HepG2 (cell line): ENCODE measurements around the gene B3GNT9. TPM values are rescaled to one million over a fixed set of nuclear protein-coding genes. Genes with fewer than 3 reads are reported as not detected.

Source experiments
- ATAC-seq: fragments of 200-7000 bp; cut with Tn5 transposase; 3 replicates; pipeline ENCODE4 v1.9.1; 2020; ENCODE audit warnings: mild to moderate bottlenecking, moderate library complexity
- Bru-seq: library from RNA; stranded (reverse); fragments of 400-500 nt; gene quantifications from one replicate; lab custom pipeline; 2021; lab: Mats Ljungman, UMichigan
- BruChase-seq, 2 experiments: library from RNA; stranded (reverse); fragments of 400-500 nt; gene quantifications; one replicate each; lab custom pipeline; 2021; lab: Mats Ljungman, UMichigan
- BruUV-seq: library from RNA; stranded (reverse); fragments of 400-500 nt; replicated peaks from 2 replicates; lab custom pipeline; 2021; lab: Mats Ljungman, UMichigan
- CTCF ChIA-PET: fragments of 300-600 bp; formaldehyde crosslinking; extraction: SDS; loops from one replicate; lab custom pipeline; 2021; ENCODE audit warnings: low total read pairs, inconsistent platforms, low intra/inter-chr PET ratio; lab: Yijun Ruan, JAX
- POLR2A ChIA-PET: fragments of 350-600 bp; sonication (Branson Sonifier 250); formaldehyde crosslinking; loops from one replicate; lab custom pipeline; 2020; ENCODE audit warnings: antibody characterized with exemption, inconsistent platforms; lab: Yijun Ruan, JAX
- DNase-seq: peaks from one replicate; pipeline ENCODE4 v3.0.0-alpha.2; 2015; ENCODE audit warnings: low spot score
- FAIRE-seq: peaks from 3 replicates; lab custom pipeline; 2011; peaks lifted over from hg19 to GRCh38; lab: Jason Lieb, UNC
- H2AFZ ChIP-seq: one replicate; pipeline ENCODE4 v1.6.1; 2011; ENCODE audit warnings: low read length, inconsistent platforms
- H3K27ac ChIP-seq: fragments of 300-600 bp; 3 replicates; pipeline ENCODE4 v1.8.0; 2011; ENCODE audit warnings: mixed run types, mild to moderate bottlenecking, mixed read lengths, low read length, inconsistent platforms; ENCODE audit not compliant: insufficient read depth; ENCODE audit errors: extremely low read length
- H3K27me3 ChIP-seq, 2 experiments: fragments of 200-600 bp in 1 of 2; 2 replicates in 1 of 2; 3 replicates in 1 of 2; pipeline versions ENCODE4 v1.6.0 to v1.8.0; 2011; ENCODE audit warnings: low read length in 2 of 2, mild to moderate bottlenecking in 2 of 2, moderate library complexity in 2 of 2, inconsistent platforms in 1 of 2; ENCODE audit not compliant: insufficient read depth in 2 of 2, control insufficient read depth in 1 of 2
- H3K36me3 ChIP-seq, 2 experiments: fragments of 200-600 bp in 1 of 2; replicated peaks in 1 of 2; 2 replicates in 1 of 2; 3 replicates in 1 of 2; pipeline versions ENCODE4 v1.5.1 to v1.8.0; 2011; ENCODE audit warnings: low read length in 2 of 2, inconsistent platforms in 1 of 2; ENCODE audit not compliant: insufficient read depth in 2 of 2, control insufficient read depth in 1 of 2
- H3K4me1 ChIP-seq: 2 replicates; pipeline ENCODE4 v1.5.1; 2012; ENCODE audit warnings: low read length, inconsistent platforms; ENCODE audit not compliant: insufficient read depth
- H3K4me2 ChIP-seq: 2 replicates; pipeline ENCODE4 v1.6.0; 2011; ENCODE audit warnings: low read depth, low read length, inconsistent platforms
- H3K4me3 ChIP-seq, 3 experiments: fragments of 200-600 bp in 1 of 3; sonication (generic), shearing (Covaris generic) in 1 of 3; replicated peaks in 1 of 3; 2 replicates each; pipeline ENCODE4 v1.5.1; 2011 to 2016; ENCODE audit warnings: low read length in 3 of 3, inconsistent platforms in 2 of 3, low read depth in 2 of 3, mild to moderate bottlenecking in 2 of 3, control low read depth in 1 of 3, mixed read lengths in 1 of 3; ENCODE audit not compliant: insufficient read depth in 1 of 3
- H3K79me2 ChIP-seq: one replicate; pipeline ENCODE4 v1.6.1; 2011; ENCODE audit warnings: low read length, inconsistent platforms; ENCODE audit not compliant: insufficient read depth
- H3K9ac ChIP-seq: 2 replicates; pipeline ENCODE4 v1.6.0; 2011; ENCODE audit warnings: mild to moderate bottlenecking, low read depth, low read length, inconsistent platforms; ENCODE audit not compliant: insufficient read depth
- H3K9me3 ChIP-seq: 2 replicates; pipeline ENCODE4 v1.5.1; 2012; ENCODE audit warnings: mild to moderate bottlenecking, low read length
- H4K20me1 ChIP-seq: 2 replicates; pipeline ENCODE4 v1.6.0; 2011; ENCODE audit warnings: inconsistent platforms, mild to moderate bottlenecking, low read length, moderate library complexity; ENCODE audit not compliant: insufficient read depth
- BATF2 ChIP-seq: sonication (generic); formaldehyde crosslinking; IDR thresholded peaks from 2 replicates; pipeline ENCODE4 v1.8.0; 2022; ENCODE audit warnings: mild to moderate bottlenecking, missing genetic modification reagents, moderate library complexity
- HMG20B ChIP-seq: conservative IDR thresholded peaks from 2 replicates; pipeline ENCODE4 v1.6.1; 2016; ENCODE audit warnings: missing genetic modification reagents, missing compliant biosample characterization
- MXD4 ChIP-seq: IDR thresholded peaks from 2 replicates; pipeline ENCODE4 v1.6.1; 2016; ENCODE audit warnings: mild to moderate bottlenecking, missing biosample characterization, missing genetic modification reagents
- MXI1 ChIP-seq: IDR thresholded peaks from 3 replicates; pipeline ENCODE4 v1.6.1; 2012; ENCODE audit warnings: low read depth, low read length, inconsistent platforms, borderline replicate concordance
- SAP130 ChIP-seq: IDR thresholded peaks from 2 replicates; pipeline ENCODE4 v1.6.1; 2016; ENCODE audit warnings: low read depth
- SP1 ChIP-seq, 2 experiments: fragments of 450-650 bp in 1 of 2; sonication (generic) in 1 of 2; formaldehyde crosslinking in 1 of 2; IDR thresholded peaks; 2 replicates each; pipeline versions ENCODE4 v1.4.0 to v1.6.1; 2016 to 2020; ENCODE audit warnings: missing genetic modification reagents in 1 of 2
- TAF1 ChIP-seq: sonication (generic); formaldehyde crosslinking; IDR thresholded peaks from 2 replicates; pipeline ENCODE4 v1.4.0; 2020; ENCODE audit warnings: missing genetic modification reagents
- TARDBP ChIP-seq: sonication (generic); formaldehyde crosslinking; IDR thresholded peaks from 2 replicates; pipeline ENCODE4 v1.8.0; 2022; ENCODE audit warnings: mild to moderate bottlenecking, missing genetic modification reagents
- TBX2 ChIP-seq: sonication (generic); formaldehyde crosslinking; IDR thresholded peaks from 2 replicates; pipeline ENCODE4 v1.5.0; 2020; ENCODE audit warnings: missing genetic modification reagents, mild to moderate bottlenecking, borderline replicate concordance
- THYN1 ChIP-seq: sonication (generic); formaldehyde crosslinking; IDR thresholded peaks from 2 replicates; pipeline ENCODE4 v1.8.1; 2023; ENCODE audit warnings: low read depth, mild to moderate bottlenecking, moderate library complexity, missing genetic modification reagents, borderline replicate concordance
- ZNF687 ChIP-seq: sonication (generic); formaldehyde crosslinking; IDR thresholded peaks from 2 replicates; pipeline ENCODE4 v1.5.1; 2020; ENCODE audit warnings: mild to moderate bottlenecking, missing genetic modification reagents, moderate library complexity
- ZNF772 ChIP-seq: sonication (generic); formaldehyde crosslinking; IDR thresholded peaks from 2 replicates; pipeline ENCODE4 v1.5.0; 2020; ENCODE audit warnings: mild to moderate bottlenecking, missing genetic modification reagents
- ZNF781 ChIP-seq: sonication (generic); formaldehyde crosslinking; IDR thresholded peaks from 2 replicates; pipeline ENCODE4 v1.5.1; 2020; ENCODE audit warnings: borderline replicate concordance, mild to moderate bottlenecking, missing genetic modification reagents; ENCODE audit errors: not compliant biosample characterization
- WGBS: methylation state at CpG from one replicate; pipeline ENCODE4 v1.1.6; 2017; ENCODE audit warnings: low lambda C conversion rate; 5-methylcytosine and 5-hydroxymethylcytosine counted together
- in situ Hi-C: cut with HindIII; loops from 2 replicates; pipeline ENCODE4 v1.10.0; 2017; ENCODE audit warnings: low pct_unique_long_range_greater_than_20kb; ENCODE audit not compliant: extremely low pct_ligation_motif_present
- intact Hi-C: fragments of 100-400 bp; cut with micrococcal nuclease; formaldehyde crosslinking; loops from one replicate; pipeline ENCODE4 v1.10.0; 2022; ENCODE audit not compliant: unreplicated experiment
- long read RNA-seq, 2 experiments: library from RNA in 1 of 2; library from polyadenylated mRNA in 1 of 2; stranded (forward) in 1 of 2; unstranded in 1 of 2; transcript quantifications; one replicate each; pipeline ENCODE4 v2.0.0, GENCODE V29; 2019 to 2022
- polyA minus RNA-seq, 3 experiments: library from RNA; depleted of rRNA, polyadenylated mRNA; stranded (reverse); fragments of >200 nt; gene quantifications; 2 replicates each; pipeline ENCODE4 v1.2.3, GENCODE V29; 2011; ENCODE audit warnings: low replicate concordance in 1 of 3
- polyA plus RNA-seq, 8 experiments: library from polyadenylated mRNA; depleted of rRNA in 3 of 8; stranded (reverse) in 7 of 8; unstranded in 1 of 8; fragments of >200 nt; fragmentation: Illumina TruSeq in 4 of 8; extraction: Trizol in 4 of 8; gene quantifications; 2 replicates each; pipeline versions ENCODE4 v1.2.1 to v1.2.3, GENCODE V29; 2011 to 2016; ENCODE audit warnings: low read depth in 4 of 8, missing spikeins in 1 of 8, mixed read lengths in 1 of 8; ENCODE audit not compliant: insufficient read depth in 1 of 8
- total RNA-seq, 5 experiments: library from RNA; depleted of rRNA; stranded (reverse); fragments of >200 nt; fragmentation: Illumina TruSeq; extraction: Trizol; gene quantifications; 2 replicates each; pipeline ENCODE4 v1.2.3, GENCODE V29; 2016; ENCODE audit warnings: low read depth in 1 of 5

B3GNT9 gene
- 1.5 and 3.1 TPM in 2 replicates for total RNA-seq (2016; rRNA removed; fragmentation: Illumina TruSeq; extraction: Trizol)
- 0.61 and 0.79 TPM in 2 replicates for total RNA-seq (2016; cell fraction: cytosol; rRNA removed; fragmentation: Illumina TruSeq; extraction: Trizol; ENCODE audit: low read depth)
- total RNA-seq (2016; cell fraction: insoluble cytoplasmic fraction; rRNA removed; fragmentation: Illumina TruSeq; extraction: Trizol): 1.5 and 2.9 TPM in 2 replicates
- total RNA-seq (2016; cell fraction: membrane; rRNA removed; fragmentation: Illumina TruSeq; extraction: Trizol): 1.8 and 2.1 TPM in 2 replicates
- 1.8 and 2.5 TPM in 2 replicates for total RNA-seq (2016; cell fraction: nucleus; rRNA removed; fragmentation: Illumina TruSeq; extraction: Trizol)
- polyA plus RNA-seq (2011; rRNA removed): 1.2 and 1.5 TPM in 2 replicates
- 1.4 and 1.9 TPM in 2 replicates for polyA plus RNA-seq (2011; cell fraction: cytosol; rRNA removed)
- 2.0 and 2.5 TPM in 2 replicates for polyA plus RNA-seq (2011; cell fraction: nucleus; rRNA removed)
- 0.80 and 0.82 TPM in 2 replicates for polyA plus RNA-seq (2012)
- 0.38 and 0.54 TPM in 2 replicates for polyA plus RNA-seq (2016; cell fraction: cytosol; fragmentation: Illumina TruSeq; extraction: Trizol; ENCODE audit: low read depth)
- 1.9 and 2.0 TPM in 2 replicates for polyA plus RNA-seq (2016; cell fraction: insoluble cytoplasmic fraction; fragmentation: Illumina TruSeq; extraction: Trizol; ENCODE audit: low read depth)
- polyA plus RNA-seq (2016; cell fraction: membrane; fragmentation: Illumina TruSeq; extraction: Trizol; ENCODE audit: low read depth): 1.3 and 1.7 TPM in 2 replicates
- 4.0 and 4.3 TPM in 2 replicates for polyA plus RNA-seq (2016; cell fraction: nucleus; fragmentation: Illumina TruSeq; extraction: Trizol; ENCODE audit: insufficient read depth, low read depth)
- polyA minus RNA-seq (2011; rRNA and poly(A)+ RNA removed; ENCODE audit: low replicate concordance): 2.8 and 8.7 TPM in 2 replicates
- 0.99 and 1.1 TPM in 2 replicates for polyA minus RNA-seq (2011; cell fraction: cytosol; rRNA and poly(A)+ RNA removed)
- 0.99 and 1.7 TPM in 2 replicates for polyA minus RNA-seq (2011; cell fraction: nucleus; rRNA and poly(A)+ RNA removed)
- Bru-seq, nascent RNA: percentile 41 among the genes with signal in this experiment
- BruChase-seq, experiment 1, labeled RNA remaining after a 6-hour chase: percentile 54 among the genes with signal in this experiment
- BruChase-seq, experiment 2, labeled RNA remaining after a 2-hour chase: percentile 54 among the genes with signal in this experiment
- long read RNA-seq, experiment 1, partial matches to known transcripts: 0 of 2 reads
- long read RNA-seq, experiment 1, other reads (novel, unspliced or antisense): 1 of 2 reads
- long read RNA-seq, experiment 2, partial matches to known transcripts: 0 of 4 reads
- long read RNA-seq, experiment 2, other reads (novel, unspliced or antisense): 3 of 4 reads

GRCh38 chr16:67150833-67151396 lies at the start of gene B3GNT9:
Gene B3GNT9 (minus strand): TSS chr16:67150998. CDS start chr16:67150485, 513 bp downstream.
- Histone ChIP-seq H3K79me2 (no peaks in the 10 kb centered on the region), H3K27me3 (no peaks in the 10 kb centered on the region; a peak in 1 of 5 replicates), H3K4me1 (peaks cover 21% of the 10 kb centered on the region), H3K9me3 (no peaks in the 10 kb centered on the region), H4K20me1 (peaks cover 9% of the 10 kb centered on the region; the same call in 1 of the 2 replicates), H3K9ac (peak within 1 kb of the TSS; percentile 63), H3K4me2 (peak within 1 kb of the TSS; percentile 96), H2AFZ (no peak within 1 kb of the TSS), H3K27ac (peak within 1 kb of the TSS; percentile 1), H3K4me3 (peak within 1 kb of the TSS; percentile 64 to 77 (median 73)), H3K36me3 (peaks cover 17 to 32% of the 10 kb centered on the region in 2 experiments; a peak in 4 of 5 replicates)
- FAIRE-seq: peak; percentile 52
- ATAC-seq: peak; percentile 69
- BruUV-seq: no TSS peak
- CTCF ChIA-PET: no interaction called here
- intact Hi-C loops (loop anchor here (10.0 kb wide), 1 partner anchor 256 kb away; no protein-coding TSS in a partner anchor), in situ Hi-C loops (no loop called here)
- POLR2A ChIA-PET: interaction anchor here (0.9 to 4.1 kb wide), 15 partner anchors 9 to 246 kb away, joined by 3 to 31 read pairs (median 6); partner anchors contain the start of genes CBFB, FBXL8, NOL3 and PHAF1
- peak; percentile 56 for DNase-seq
- WGBS: 3% methylated on average over 13 of the region's 34 CpGs
- TF ChIP-seq ZNF781 (CRISPR knock-in tag): peak; percentile 43
- 0 out of 2 replicates have a peak, but pooled peaks have one; percentile 34 for TF ChIP-seq HMG20B (CRISPR knock-in tag)
- peak; percentile 75; the same call in 1 of the 2 replicates for TF ChIP-seq TARDBP (CRISPR knock-in tag)
- TF ChIP-seq TAF1 (CRISPR knock-in tag): peak; percentile 50; the same call in 1 of the 2 replicates
- TF ChIP-seq TBX2 (CRISPR knock-in tag): peak; percentile 68
- TF ChIP-seq MXI1: peak; percentile 26; the same call in 1 of the 3 replicates
- peak; percentile 66; the same call in 1 of the 2 replicates for TF ChIP-seq MXD4
- 0 out of 2 replicates have a peak, but pooled peaks have one; percentile 53 for TF ChIP-seq THYN1 (CRISPR knock-in tag)
- TF ChIP-seq BATF2: peak; percentile 45; the same call in 1 of the 2 replicates
- peak; percentile 81 for TF ChIP-seq SAP130 (CRISPR knock-in tag)
- peak; percentile 55; the same call in 1 of the 2 replicates for TF ChIP-seq ZNF772
- no peak for TF ChIP-seq SP1 (IDR thresholded peaks at IDR 0.05)
- TF ChIP-seq SP1 (CRISPR knock-in tag; IDR thresholded peaks at IDR 0.05): peak; percentile 30; the same call in 1 of the 2 replicates
- peak; percentile 91 for TF ChIP-seq ZNF687 (CRISPR knock-in tag)
